PC-3 (cell line): ENCODE results near the gene ACR. TPM values are rescaled to one million over a fixed set of nuclear protein-coding genes. Genes with fewer than 3 reads are reported as not detected.
A peak's percentile ranks its signal among the peaks of the same experiment; 100 is the strongest.
"Not testable (repeated sequence)": the region's sequence is repeated elsewhere in the genome, so short reads cannot be mapped to it uniquely, and the experiment has no call there.

ENCODE experiments used
- ATAC-seq: fragments of 200-7000 bp; cut with Tn5 transposase; 2 replicates; pipeline ENCODE4 v1.9.1; 2020; ENCODE audit warnings: mild to moderate bottlenecking, moderate library complexity
- BruUV-seq: library from RNA; stranded (reverse); fragments of 400-500 nt; replicated peaks from 2 replicates; lab custom pipeline; 2021; lab: Mats Ljungman, UMichigan
- CTCF ChIA-PET: fragments of 300-600 bp; sonication (Branson Sonifier 250); formaldehyde crosslinking; loops from one replicate; lab custom pipeline; 2022; ENCODE audit warnings: antibody characterized with exemption; lab: Charles Lee
- POLR2A ChIA-PET: fragments of 300-600 bp; sonication (Branson Sonifier 250); formaldehyde crosslinking; loops from one replicate; lab custom pipeline; 2022; ENCODE audit warnings: antibody characterized with exemption; ENCODE audit not compliant: unreplicated experiment; lab: Charles Lee
- DNase-seq: peaks from one replicate; pipeline ENCODE4 v3.0.0-alpha.2; 2015
- H2AFZ ChIP-seq: fragments of 300-600 bp; sonication (generic); 2 replicates; pipeline ENCODE4 v1.6.0; 2016; ENCODE audit warnings: antibody characterized with exemption, low read length
- H3F3A ChIP-seq: fragments of 300-600 bp; sonication (generic); one replicate; pipeline ENCODE4 v1.6.0; 2017; ENCODE audit warnings: antibody characterized with exemption, low read length, control low read depth, mild to moderate bottlenecking; ENCODE audit not compliant: unreplicated experiment
- H3K27ac ChIP-seq: fragments of 300-600 bp; sonication (generic); 2 replicates; pipeline ENCODE4 v1.5.1; 2016; ENCODE audit warnings: mild to moderate bottlenecking, low read length
- H3K27me3 ChIP-seq: fragments of 300-600 bp; sonication (generic); 2 replicates; pipeline ENCODE4 v1.6.1; 2016; ENCODE audit warnings: low read length, mixed read lengths
- H3K36me3 ChIP-seq: fragments of 300-600 bp; sonication (generic); 2 replicates; pipeline ENCODE4 v1.6.1; 2016; ENCODE audit warnings: low read depth, mixed run types, low read length, mixed read lengths
- H3K4me1 ChIP-seq: fragments of 300-600 bp; sonication (generic); 2 replicates; pipeline ENCODE4 v1.5.1; 2016; ENCODE audit warnings: low read length; ENCODE audit not compliant: insufficient read depth
- H3K4me2 ChIP-seq: fragments of 300-600 bp; sonication (generic); 2 replicates; pipeline ENCODE4 v1.6.0; 2016; ENCODE audit warnings: low read length
- H3K4me3 ChIP-seq: fragments of 300-600 bp; sonication (generic); 2 replicates; pipeline ENCODE4 v1.5.1; 2016; ENCODE audit warnings: mild to moderate bottlenecking, low read length, mixed read lengths
- H3K79me2 ChIP-seq: fragments of 300-600 bp; sonication (generic); 2 replicates; pipeline ENCODE4 v1.6.1; 2017; ENCODE audit warnings: low read length, mixed read lengths
- H3K9ac ChIP-seq: fragments of 300-600 bp; sonication (generic); 2 replicates; pipeline ENCODE4 v1.6.0; 2016; ENCODE audit warnings: mild to moderate bottlenecking, low read length
- H3K9me2 ChIP-seq: fragments of 300-600 bp; sonication (generic); replicated peaks from 2 replicates; pipeline ENCODE4 v1.6.1; 2016; ENCODE audit warnings: mixed run types, low read length, mixed read lengths
- H3K9me3 ChIP-seq: fragments of 300-600 bp; sonication (generic); 2 replicates; pipeline ENCODE4 v1.6.1; 2016; ENCODE audit warnings: low read length, mixed read lengths
- H4K20me1 ChIP-seq: fragments of 300-600 bp; sonication (generic); 2 replicates; pipeline ENCODE4 v1.6.1; 2016; ENCODE audit warnings: low read length, mixed read lengths
- CTCF ChIP-seq: fragments of 300-600 bp; sonication (generic); conservative IDR thresholded peaks from 2 replicates; pipeline ENCODE4 v1.5.1; 2017; ENCODE audit warnings: antibody characterized with exemption, low read depth, mild to moderate bottlenecking, low read length
- intact Hi-C: fragments of 100-400 bp; cut with micrococcal nuclease; formaldehyde crosslinking; loops from 2 replicates; pipeline ENCODE4 v1.9.0; 2023
- total RNA-seq: library from RNA; depleted of rRNA; stranded (reverse); fragments of >200 nt; gene quantifications from 2 replicates; pipeline ENCODE4 v1.2.3, GENCODE V29; 2014

ACR gene
- total RNA-seq, 1 experiment from 2014 or later, result not detected

DNA sequence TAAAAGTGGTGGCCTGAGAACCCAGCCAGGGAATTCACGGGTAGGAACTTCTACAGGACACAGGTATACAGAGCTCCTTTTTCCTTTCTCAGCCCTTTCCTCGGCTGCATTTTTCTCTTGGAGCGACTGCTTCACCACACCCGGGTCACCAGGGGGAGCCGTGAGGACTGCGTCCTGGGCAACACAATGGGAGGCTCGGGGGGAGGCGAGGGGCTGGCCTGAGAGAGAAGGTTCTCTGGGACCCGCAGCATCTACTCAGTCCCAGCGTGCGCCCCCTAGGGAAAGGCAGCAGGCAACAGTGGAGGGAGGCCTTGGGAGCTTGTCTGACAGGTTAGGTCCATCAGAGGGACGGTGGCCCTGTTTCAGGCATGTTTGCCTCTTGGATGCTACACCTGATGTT lies 37.1 kb downstream of the ACR start:
- H3K27ac ChIP-seq, POLR2A ChIA-PET, H3K79me2 ChIP-seq, H3K9ac ChIP-seq, H4K20me1 ChIP-seq, H3K9me3 ChIP-seq, H3K9me2 ChIP-seq, H3F3A ChIP-seq, H3K27me3 ChIP-seq, H2AFZ ChIP-seq, CTCF ChIA-PET, BruUV-seq, H3K4me2 ChIP-seq, H3K4me3 ChIP-seq, H3K36me3 ChIP-seq, H3K4me1 ChIP-seq, intact Hi-C loops: not testable (repeated sequence)
- DNase-seq (peak; percentile 35), ATAC-seq (peak; percentile 66)
- peak; percentile 48 for TF ChIP-seq CTCF

DNA sequence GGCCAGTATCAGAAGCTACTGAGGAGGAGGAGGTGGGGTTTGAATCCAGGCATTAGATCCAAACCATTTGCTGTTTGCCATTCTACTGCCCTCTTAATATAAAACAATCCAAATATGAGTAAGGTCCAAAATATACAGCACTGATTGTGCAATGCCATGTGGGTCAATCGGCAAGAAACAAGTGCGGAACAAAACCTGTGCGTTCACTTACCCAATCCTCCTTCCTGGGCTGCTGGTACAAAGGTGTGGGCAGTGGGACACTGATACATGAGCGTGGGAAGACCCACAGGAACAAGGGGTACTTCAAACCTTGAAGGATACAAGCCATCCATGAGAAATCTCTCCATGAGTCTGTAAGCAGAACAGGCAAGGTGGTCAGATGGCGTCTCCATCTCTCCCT lies 39.6 kb downstream of the ACR start:
- H3K9me2 ChIP-seq, H4K20me1 ChIP-seq, DNase-seq, H3K4me2 ChIP-seq, H3K36me3 ChIP-seq, H3K4me1 ChIP-seq, H2AFZ ChIP-seq, H3F3A ChIP-seq, H3K27me3 ChIP-seq, H3K27ac ChIP-seq, ATAC-seq, H3K9ac ChIP-seq, CTCF ChIA-PET, H3K9me3 ChIP-seq, H3K79me2 ChIP-seq, intact Hi-C loops, H3K4me3 ChIP-seq, POLR2A ChIA-PET, BruUV-seq: not testable (repeated sequence)

DNA sequence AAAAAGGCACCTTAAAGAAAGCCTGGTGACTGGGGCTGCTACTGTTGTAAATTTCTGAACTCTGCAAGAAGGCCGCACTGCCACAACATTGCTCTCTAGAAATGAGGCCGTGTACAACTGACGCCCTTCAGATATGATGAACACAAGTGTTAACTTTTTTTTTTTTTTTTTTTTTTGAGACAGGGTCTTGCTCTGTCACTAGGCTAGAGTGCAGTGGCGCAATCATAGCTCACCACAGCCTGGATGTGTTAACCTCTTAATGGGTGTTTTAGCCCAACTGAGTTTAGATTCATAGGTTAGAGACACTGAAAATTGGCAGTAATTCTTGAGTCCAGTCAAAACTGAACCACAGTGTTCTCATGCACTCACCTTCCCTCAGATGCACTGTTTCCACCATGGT lies 42.2 kb downstream of the ACR start:
- intact Hi-C loops, POLR2A ChIA-PET, H3K4me3 ChIP-seq, H3K4me1 ChIP-seq, H4K20me1 ChIP-seq, CTCF ChIA-PET, H3K9ac ChIP-seq, H3K9me2 ChIP-seq, DNase-seq, H2AFZ ChIP-seq, ATAC-seq, H3K4me2 ChIP-seq, H3K27ac ChIP-seq, H3K36me3 ChIP-seq, H3K27me3 ChIP-seq, H3F3A ChIP-seq, H3K79me2 ChIP-seq, BruUV-seq, H3K9me3 ChIP-seq: not testable (repeated sequence)

- H4K20me1 ChIP-seq, DNase-seq, H3F3A ChIP-seq, H3K9me3 ChIP-seq, H3K9me2 ChIP-seq, H3K9ac ChIP-seq, H2AFZ ChIP-seq, CTCF ChIA-PET, H3K27ac ChIP-seq, H3K36me3 ChIP-seq, H3K79me2 ChIP-seq, H3K4me1 ChIP-seq, H3K4me3 ChIP-seq, POLR2A ChIA-PET, ATAC-seq, H3K27me3 ChIP-seq, intact Hi-C loops, H3K4me2 ChIP-seq: not testable (repeated sequence)
- BruUV-seq, result TSS peak; percentile 53
Measured at GRCh38 chr22:50782253-50782652, 44.2 kb downstream of the ACR start.

DNA sequence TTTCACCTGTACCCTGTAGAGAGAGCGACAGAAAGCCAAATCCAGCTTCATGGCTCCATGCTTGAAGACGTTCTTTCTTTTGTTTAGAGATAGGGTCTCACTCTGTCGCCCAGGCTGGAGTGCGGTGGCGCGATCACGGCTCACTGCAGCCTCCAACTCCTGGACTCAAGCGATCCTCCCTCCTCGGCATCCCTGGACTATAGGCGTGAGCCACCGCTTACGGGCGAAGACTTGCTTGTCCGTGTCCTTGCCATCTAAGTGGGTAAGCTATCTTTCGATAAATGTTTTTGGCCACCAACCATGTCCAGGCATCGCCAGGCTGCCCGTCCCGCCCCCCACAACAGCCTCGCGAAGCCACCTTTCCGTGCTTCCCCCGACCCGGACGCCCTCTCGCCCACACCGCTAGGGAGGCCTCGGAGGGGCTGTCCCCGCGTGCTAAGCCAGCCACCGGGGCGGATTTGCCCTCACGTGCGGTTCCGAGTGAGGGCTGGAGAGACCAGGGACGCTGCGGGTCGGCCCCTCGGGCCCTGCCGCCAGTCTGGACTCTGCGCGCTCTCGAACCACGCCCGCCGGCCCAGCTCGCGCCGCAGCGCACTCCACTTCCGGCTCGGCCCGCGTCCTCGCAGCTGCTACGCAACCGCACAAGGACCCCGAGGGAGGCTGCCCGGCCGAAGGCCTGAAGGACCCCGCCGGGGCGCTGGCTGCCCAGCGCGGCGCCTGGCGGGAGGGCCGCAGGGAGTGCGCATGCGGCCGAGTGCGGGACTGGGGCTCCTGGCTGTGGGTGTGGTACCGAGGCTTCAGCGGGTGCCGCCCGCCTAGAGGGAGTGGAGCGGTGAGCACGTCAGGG lies 45.3 kb downstream of the ACR start, which contains the start of gene RABL2B:
Gene RABL2B (minus strand): TSS at position 604 of the 847 bp plus-strand sequence. CDS start 1,342 bp downstream, outside the sequence.
- H4K20me1 ChIP-seq, intact Hi-C loops, H3F3A ChIP-seq, H3K27ac ChIP-seq, H3K4me1 ChIP-seq, H3K27me3 ChIP-seq, H2AFZ ChIP-seq, H3K9me2 ChIP-seq, H3K9me3 ChIP-seq, H3K36me3 ChIP-seq, CTCF ChIA-PET, H3K79me2 ChIP-seq, POLR2A ChIA-PET, BruUV-seq: not testable (repeated sequence)
- peak within 1 kb of the TSS; percentile 60 for H3K4me3 ChIP-seq
- H3K4me2 ChIP-seq, result peak within 1 kb of the TSS; percentile 59
- ATAC-seq, result peak; percentile 95
- H3K9ac ChIP-seq, result peak within 1 kb of the TSS; percentile 62
- DNase-seq, result peak; percentile 82

- H3K4me1 ChIP-seq, H3K9me2 ChIP-seq, H3K79me2 ChIP-seq, intact Hi-C loops, H3K27me3 ChIP-seq, DNase-seq, CTCF ChIA-PET, H2AFZ ChIP-seq, H3K9me3 ChIP-seq, H3F3A ChIP-seq, H3K27ac ChIP-seq, POLR2A ChIA-PET, H3K36me3 ChIP-seq, H4K20me1 ChIP-seq: not testable (repeated sequence)
- Histone ChIP-seq H3K4me3 (peak overlapping the region; percentile 57), H3K9ac (peak overlapping the region; percentile 40), H3K4me2 (peak overlapping the region; percentile 59)
- TSS peak; percentile 95 for BruUV-seq
- peak; percentile 57 for ATAC-seq
Measured at GRCh38 chr22:50783880-50784276, 45.9 kb downstream of the ACR start.
